GM21786 (cell line): ENCODE measurements around the gene DUS1L.
A peak's percentile ranks its signal among the peaks of the same experiment; 100 is the strongest.

Source experiments
- ATAC-seq: cut with Tn5 transposase; IDR thresholded peaks from one replicate; pipeline ENCODE4 v1.9.1; 2021; ENCODE audit not compliant: unreplicated experiment

The DUS1L gene

DNA sequence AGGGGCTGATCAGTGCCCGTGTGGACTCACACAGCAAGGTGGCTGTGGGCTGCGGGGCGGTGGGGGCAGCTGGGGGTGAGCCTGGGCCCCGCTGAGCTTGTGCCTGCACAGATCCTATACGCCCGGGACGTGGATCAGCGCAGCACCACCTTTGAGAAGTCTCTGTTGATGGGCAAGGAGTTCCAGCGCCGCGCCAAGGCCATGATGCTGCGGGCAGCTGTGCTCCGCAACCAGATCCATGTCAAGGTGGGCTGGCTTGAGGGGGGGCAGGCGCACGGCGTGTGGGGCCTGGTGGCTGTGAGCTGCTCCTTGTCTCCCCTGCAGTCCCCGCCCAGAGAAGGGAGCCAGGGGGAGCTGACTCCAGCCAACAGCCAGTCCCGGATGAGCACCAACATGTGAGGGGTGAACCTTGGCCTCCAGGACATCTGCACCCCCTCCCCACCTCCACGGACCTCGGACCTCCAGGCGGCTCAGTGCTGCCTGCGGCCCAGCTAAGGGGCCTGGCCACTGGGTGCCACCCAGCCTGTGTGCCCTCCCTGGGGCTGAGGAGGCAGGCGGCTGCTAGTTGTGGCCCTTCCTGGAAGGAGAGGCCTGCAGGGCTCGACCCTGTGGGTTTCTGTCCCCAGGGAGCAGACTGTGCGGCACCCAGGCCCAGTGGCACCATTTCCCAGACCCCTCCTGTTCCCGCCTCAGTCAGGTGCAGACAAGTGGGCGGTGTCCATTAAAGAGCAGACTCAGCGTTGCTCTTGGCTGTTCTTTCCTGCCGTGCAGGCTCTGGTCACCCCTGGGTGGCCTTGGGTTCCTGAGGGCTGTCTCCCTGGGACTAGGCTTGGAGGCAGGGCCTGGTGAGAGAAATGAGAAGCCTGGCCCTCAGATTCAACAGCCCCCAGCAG lies 8.6 kb downstream of the DUS1L start:
- ATAC-seq: no peak

GRCh38 chr17:82055965-82056728 lies 9.5 kb downstream of the DUS1L start:
- no peak for ATAC-seq

DNA sequence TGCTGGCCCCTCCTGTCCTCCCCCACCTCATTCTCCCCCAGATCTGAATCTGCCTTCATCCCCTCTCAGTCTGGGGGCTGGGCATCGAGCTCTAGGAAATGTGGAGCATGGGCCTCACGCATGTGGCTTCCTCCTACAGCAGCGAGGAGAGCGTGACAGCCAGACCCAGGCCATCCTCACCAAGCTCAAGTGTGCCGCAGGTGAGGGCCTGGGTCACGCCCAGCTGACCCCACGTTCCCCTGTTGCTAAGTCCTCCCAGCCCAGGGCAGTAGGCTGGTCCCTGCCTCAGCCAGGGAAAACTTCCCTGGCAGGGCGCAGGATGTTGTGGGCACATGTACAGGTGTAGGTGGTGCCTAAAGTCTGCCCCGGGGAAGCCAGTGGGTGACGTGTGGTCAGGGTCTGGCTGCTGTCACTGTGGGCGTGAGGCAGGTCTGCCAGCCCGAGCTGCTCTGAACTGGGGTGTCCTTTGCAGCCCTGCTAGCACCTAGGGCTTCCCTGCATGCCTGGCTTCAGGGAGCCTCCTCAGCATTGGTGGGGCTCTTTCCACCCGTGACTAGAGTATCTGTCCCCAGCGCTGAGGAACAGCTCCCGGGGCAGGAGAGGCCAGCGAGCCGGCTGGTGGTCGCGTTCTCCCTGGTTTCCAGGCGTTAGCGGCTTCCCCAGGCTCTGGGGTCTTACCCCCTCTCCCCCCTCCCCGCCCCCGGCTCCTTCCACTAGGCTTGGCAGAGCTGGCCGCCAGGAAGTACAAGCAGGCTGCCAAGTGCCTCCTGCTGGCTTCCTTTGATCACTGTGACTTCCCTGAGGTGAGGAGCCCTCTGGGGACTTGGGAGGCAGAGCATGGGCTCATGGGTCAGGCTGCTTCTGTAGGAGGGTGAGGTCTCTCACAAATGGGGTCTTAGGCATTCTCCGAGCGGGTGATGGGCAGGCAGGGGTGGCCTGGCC lies 10.3 kb downstream of the DUS1L start:
- no peak for ATAC-seq

DNA sequence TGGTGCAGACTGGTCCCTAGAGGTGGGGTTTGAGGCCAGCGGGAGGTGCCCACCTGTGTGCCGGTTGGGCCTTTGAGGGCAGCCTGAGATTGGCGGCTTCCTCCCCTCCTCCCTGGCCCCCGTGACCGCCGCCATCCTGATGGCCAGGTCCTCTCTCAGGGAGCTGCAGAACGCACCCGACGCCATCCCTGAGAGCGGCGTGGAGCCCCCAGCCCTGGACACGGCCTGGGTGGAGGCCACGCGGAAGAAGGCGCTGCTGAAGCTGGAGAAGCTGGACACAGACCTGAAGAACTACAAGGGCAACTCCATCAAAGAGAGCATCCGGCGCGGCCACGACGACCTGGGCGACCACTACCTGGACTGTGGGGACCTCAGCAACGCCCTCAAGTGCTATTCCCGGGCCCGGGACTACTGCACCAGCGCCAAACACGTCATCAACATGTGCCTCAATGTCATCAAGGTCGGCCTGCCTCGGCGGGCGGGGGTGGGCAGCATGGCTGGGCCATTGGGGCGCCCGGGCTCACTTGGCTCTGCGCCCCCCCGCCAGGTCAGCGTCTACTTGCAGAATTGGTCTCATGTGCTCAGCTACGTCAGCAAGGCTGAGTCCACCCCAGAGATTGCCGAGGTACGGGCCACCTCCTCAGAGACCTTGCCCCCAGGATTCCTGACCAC lies 11.1 kb downstream of the DUS1L start:
- ATAC-seq: no peak

DNA sequence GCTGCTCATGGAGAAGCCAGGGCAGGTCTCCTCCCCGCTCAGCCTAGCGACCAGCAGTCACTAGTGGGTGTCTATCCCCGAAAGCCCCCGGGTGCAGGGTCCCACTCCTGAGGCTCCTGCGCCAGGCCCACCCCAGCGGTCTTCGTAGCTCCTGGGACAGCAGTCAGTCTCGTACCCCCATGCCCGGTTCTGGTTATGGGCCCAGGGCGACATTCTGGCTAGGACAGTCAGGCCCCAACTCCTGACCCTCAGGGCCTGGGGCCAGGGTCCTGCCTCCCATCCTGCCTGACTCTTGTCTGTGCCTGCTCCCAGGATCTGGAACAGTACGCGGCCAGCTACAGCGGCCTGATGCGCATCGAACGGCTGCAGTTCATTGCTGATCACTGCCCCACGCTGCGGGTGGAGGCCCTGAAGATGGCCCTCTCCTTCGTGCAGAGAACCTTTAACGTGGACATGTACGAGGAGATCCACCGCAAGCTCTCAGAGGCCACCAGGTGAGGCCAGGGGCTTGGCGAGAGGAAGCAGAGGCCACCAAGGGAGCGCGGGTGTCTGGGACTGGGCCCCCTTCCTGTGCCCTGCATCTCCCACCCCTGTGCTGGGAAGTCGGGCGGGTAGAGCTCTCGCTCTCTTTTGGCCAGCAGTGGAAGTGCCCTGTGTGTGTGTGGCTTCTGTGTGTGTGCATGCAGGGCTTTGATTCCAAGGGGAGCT lies 11.9 kb downstream of the DUS1L start:
- ATAC-seq: no peak

GRCh38 chr17:82053130-82053529 lies 12.5 kb downstream of the DUS1L start:
- ATAC-seq: no peak

- no peak for ATAC-seq
These were observed 13.0 kb downstream of the DUS1L start for GRCh38 chr17:82052638-82053059.

GRCh38 chr17:82051776-82052637 lies 13.6 kb downstream of the DUS1L start, which contains the start of the genes GPS1 and RFNG:
GPS1 (plus strand) TSS chr17:82051898; CDS start chr17:82051932, 34 bp downstream.
RFNG (minus strand) TSS chr17:82051811; CDS start chr17:82051766, 45 bp downstream.
- peak; percentile 64 for ATAC-seq

- ATAC-seq: peak; percentile 15
These were observed 14.6 kb downstream of the DUS1L start for GRCh38 chr17:82050761-82051641.

DNA sequence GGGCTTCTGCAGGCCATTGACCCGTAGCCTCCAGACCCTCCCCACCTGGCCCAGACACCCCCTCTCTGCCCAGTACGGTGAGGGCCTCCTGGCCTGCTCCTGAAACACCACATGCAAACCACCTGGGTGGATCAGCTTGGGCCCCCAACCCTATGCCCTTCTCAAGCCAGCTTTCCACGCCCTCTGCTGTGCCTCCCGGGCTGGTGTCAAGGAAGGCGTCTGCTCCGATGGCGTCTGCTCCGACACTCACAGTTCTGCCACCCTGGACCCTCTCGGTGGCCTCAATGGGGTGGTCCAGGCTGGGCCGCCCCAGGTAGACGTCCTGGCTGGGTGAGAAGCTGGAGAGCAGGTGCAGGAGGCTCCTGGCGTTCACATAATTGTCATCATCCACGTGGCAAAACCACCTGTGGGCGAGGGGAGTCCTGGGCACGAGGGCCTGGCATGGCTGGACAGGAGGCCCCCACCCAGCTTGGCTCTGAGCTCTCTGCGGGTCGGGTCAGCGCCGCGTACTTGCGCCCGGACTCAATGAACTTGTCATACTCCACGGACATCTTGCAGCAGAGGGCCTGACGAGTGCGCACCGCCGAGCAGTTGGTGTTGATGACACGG lies 15.3 kb downstream of the DUS1L start:
- no peak for ATAC-seq

GRCh38 chr17:82049521-82049971 lies 16.1 kb downstream of the DUS1L start:
- no peak for ATAC-seq

- no peak for ATAC-seq
These were observed 16.5 kb downstream of the DUS1L start for GRCh38 chr17:82049106-82049505.

GRCh38 chr17:82048571-82048971 lies 17.0 kb downstream of the DUS1L start:
- ATAC-seq: no peak

GRCh38 chr17:82047914-82048570 lies 17.6 kb downstream of the DUS1L start:
- ATAC-seq: no peak

- no peak for ATAC-seq
These were observed 18.2 kb downstream of the DUS1L start for GRCh38 chr17:82047379-82047778.

DNA sequence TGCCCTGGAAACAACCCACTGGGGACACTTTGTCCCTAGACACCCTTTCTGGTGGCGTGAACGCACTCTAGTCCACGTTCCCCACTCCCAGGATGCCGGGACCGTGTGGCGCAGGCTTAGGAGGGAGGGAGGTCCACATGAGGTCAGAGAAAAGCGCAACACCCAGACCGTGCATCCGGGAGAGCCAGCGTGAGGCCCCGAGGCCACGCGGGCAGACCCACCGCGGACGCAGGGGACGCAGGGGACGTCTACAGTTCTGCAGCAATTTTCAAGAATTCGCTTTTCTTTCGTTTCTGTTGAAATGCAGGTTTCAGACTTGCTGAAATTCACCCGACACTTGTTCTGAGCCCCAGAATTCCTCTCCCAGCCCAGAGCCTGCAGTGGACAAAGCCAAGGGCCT lies 18.7 kb downstream of the DUS1L start:
- no peak for ATAC-seq
